GM21576 (cell line): ENCODE measurements around the gene LPP.

ENCODE experiments used
- ATAC-seq: cut with Tn5 transposase; IDR thresholded peaks from one replicate; pipeline ENCODE4 v1.9.1; 2021; ENCODE audit warnings: mild to moderate bottlenecking, moderate library complexity; ENCODE audit not compliant: unreplicated experiment

Gene LPP

GRCh38 chr3:188271226-188271914 lies 117.4 kb downstream of the LPP start:
- ATAC-seq, result no peak

- ATAC-seq, result no peak
These were observed 118.8 kb downstream of the LPP start for GRCh38 chr3:188272481-188273372.

DNA sequence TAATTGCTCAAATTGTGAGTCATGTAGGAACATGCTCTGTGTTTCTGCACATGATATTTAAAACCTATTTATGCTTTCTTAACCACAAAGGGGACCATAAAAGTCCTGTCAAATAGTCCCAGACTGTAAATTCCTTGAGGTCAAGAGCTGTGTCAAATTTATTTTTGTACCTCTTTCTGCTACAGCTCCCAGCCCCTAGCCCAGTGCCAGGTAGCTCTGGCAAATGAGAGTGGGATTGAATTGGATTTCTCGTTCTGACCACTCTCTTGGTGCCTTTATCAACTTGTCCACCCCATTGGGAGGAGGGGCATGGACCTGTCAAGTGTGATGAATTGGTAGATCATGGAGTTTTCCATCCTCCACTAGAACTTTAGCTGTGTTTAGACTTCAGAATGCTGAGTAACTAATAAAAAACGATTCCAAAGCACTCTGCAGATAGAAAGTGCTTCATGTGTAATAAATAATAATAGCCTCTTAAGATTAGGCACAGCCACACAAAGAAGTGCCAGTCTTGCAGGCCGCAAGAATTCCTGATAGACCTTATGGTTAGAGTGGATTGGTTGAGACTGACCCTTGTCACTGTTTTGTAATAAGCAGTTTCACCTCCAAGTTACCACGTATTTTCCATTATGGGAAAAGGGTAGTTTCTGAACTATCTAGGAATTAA lies 120.4 kb downstream of the LPP start:
- ATAC-seq, result no peak

- ATAC-seq, result no peak
These were observed 122.4 kb downstream of the LPP start for GRCh38 chr3:188276375-188276774.

GRCh38 chr3:188278717-188279324 lies 124.9 kb downstream of the LPP start:
- no peak for ATAC-seq

GRCh38 chr3:188279502-188280335 lies 125.8 kb downstream of the LPP start:
- no peak for ATAC-seq

DNA sequence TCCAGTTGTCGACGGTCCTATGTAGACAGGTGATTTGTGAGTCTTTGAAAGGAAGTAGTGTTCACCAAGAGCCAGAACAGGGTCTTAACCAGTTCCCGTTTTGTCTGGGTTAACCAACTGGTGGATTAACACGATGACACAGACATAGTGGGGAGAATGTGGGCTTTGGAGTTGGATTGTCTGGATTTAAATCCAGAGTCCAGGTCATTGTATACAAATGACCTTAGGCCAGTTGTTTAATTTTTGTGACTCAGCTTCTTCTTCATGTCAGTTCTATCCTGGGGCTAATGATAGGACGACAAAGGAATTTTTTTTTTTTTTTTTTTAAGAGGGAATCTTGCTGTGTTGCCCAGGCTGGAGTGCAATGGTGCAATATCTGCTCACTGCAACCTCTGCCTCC lies 126.7 kb downstream of the LPP start:
- no peak for ATAC-seq

GRCh38 chr3:188282871-188283270 lies 128.9 kb downstream of the LPP start:
- ATAC-seq, result no peak

- ATAC-seq, result no peak
These were observed 129.4 kb downstream of the LPP start for GRCh38 chr3:188283347-188283746.

GRCh38 chr3:188284455-188285212 lies 130.7 kb downstream of the LPP start:
- no peak for ATAC-seq

DNA sequence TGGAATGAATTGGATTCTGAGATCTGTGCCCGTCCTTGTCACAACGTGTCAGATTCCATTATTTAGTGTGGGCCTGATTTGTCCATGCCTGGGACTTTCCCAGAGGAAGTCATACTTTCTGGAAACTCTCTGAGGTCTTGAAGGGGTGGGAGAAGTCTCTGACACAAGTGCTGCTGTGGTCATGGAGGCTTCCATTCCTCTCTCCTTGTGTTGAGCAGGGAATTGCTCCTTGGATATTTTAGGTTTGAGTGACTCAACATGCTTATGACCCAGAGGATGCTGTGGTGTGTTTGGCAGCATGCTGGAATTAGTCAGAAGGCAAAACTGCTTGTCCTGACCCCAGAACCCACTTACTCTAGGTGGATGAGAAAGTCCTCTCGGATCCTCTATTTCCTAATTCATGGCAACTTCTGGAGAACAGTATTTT lies 132.1 kb downstream of the LPP start:
- ATAC-seq, result no peak

DNA sequence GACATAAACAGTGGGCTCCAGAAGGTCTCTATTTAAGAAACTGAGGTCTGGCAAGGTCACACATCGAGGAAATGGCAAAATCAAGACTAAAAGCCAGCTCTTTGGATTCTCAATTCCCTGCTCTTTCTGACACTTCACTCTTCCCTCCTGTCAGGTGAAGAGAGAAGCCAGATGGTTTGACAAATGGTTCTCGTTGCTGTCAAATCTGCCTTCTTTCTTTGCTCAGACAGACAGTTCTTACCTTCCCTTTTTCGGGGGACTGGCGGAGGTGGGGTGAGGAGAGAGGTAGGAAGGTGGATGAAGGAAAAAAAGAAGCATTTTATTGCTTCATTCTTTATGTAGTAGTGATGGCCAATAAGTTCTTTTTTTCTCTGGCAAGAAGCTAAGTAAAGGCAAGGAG lies 133.4 kb downstream of the LPP start:
- no peak for ATAC-seq

- no peak for ATAC-seq
These were observed 134.0 kb downstream of the LPP start for GRCh38 chr3:188287762-188288505.

DNA sequence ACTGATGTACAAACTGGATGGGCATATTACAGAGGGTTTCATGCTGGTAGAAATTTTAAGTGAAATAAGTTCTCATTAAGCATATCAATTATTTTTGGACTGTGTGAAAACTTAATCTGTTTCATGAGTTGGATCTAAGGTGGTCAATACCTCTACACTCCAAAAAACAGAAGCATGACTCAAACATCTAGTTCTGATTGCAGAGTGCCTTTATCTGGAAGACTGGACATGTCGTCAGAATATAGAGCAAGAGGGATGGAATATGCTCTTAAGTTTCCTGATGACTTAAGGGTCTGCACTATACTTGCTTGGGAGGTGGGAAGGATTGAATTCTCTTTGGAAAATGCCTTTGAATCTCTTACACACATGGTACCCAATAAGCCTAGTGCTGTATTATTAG lies 138.3 kb downstream of the LPP start:
- no peak for ATAC-seq

DNA sequence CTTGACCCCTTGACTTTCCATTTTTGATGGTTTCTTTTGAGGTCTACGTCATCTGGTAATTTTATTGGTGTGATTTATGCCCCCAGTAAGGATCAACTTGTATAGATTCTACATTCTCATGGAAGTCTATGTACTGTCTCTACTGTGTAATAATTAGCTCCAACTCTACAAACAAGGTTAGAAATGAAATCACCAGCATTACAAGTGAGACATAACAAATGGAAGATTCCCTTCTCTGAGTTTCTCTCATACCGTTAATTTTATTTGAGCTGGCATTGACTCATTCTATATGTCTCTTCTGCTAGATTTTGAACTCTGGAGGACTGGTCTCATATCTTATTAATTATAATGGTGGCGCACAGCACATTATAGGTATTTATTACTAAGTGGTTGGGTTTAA lies 138.9 kb downstream of the LPP start:
- ATAC-seq, result no peak

- ATAC-seq, result no peak
These were observed 140.2 kb downstream of the LPP start for GRCh38 chr3:188294113-188294512.

DNA sequence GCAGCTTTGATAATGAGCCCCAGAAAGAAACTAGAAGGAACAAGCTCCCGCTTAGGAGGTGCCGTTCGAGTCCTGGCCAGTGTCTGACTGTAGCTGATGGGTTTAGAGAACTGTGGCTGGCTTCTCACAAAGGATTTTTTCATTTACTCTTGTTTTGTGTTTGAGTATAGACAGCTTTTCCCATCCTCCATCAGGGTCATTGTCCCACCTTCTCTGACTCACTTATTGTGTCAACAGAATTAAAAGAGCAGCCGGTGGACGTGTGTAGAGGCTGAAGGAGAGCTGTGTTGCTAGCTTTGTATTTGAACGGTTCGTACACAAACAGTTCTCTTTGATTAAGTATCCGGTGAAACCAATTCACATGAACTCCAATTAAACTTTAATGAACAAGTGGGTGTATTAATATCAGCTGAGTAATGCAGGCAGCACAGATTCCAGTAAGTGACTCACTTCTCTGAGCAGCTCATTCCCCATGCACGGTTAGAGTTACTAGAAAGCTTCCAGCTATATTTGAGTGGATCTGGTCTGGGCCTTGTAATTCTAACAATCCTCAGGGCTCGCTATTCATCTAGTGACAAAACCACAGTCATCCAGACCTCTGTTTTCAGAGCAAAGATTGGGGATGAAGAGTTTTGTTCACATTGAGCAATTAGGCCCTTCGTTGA lies 141.0 kb downstream of the LPP start:
- no peak for ATAC-seq

- ATAC-seq, result no peak
These were observed 141.9 kb downstream of the LPP start for GRCh38 chr3:188295876-188296275.
